K562 (cell line): ENCODE results near the gene GRM5.

Experiments
- GATAD2B ChIP-seq: fragments of 450-650 bp; IDR thresholded peaks from 2 replicates; pipeline ENCODE4 v1.6.1; 2017; ENCODE audit warnings: mild to moderate bottlenecking, borderline replicate concordance
- PRMT5 ChIP-seq: sonication (generic); formaldehyde crosslinking; IDR thresholded peaks from 2 replicates; pipeline ENCODE4 v1.5.0; 2020; ENCODE audit warnings: missing genetic modification reagents
- YY1 ChIP-seq, 3 experiments: IDR thresholded peaks; 2 replicates each; pipeline ENCODE4 v1.6.1; 2011; ENCODE audit warnings: low read length in 2 of 3, mild to moderate bottlenecking in 2 of 3, moderate library complexity in 2 of 3, borderline replicate concordance in 1 of 3, control low read depth in 1 of 3, low read depth in 1 of 3; ENCODE audit not compliant: insufficient read depth in 3 of 3, insufficient replicate concordance in 2 of 3, control insufficient read depth in 1 of 3, insufficient read length in 1 of 3; ENCODE audit errors: extremely low read depth in 1 of 3
- ZBTB17 ChIP-seq: fragments of 450-650 bp; formaldehyde crosslinking; IDR thresholded peaks from 2 replicates; pipeline ENCODE4 v1.4.0; 2020; ENCODE audit warnings: mild to moderate bottlenecking

DNA sequence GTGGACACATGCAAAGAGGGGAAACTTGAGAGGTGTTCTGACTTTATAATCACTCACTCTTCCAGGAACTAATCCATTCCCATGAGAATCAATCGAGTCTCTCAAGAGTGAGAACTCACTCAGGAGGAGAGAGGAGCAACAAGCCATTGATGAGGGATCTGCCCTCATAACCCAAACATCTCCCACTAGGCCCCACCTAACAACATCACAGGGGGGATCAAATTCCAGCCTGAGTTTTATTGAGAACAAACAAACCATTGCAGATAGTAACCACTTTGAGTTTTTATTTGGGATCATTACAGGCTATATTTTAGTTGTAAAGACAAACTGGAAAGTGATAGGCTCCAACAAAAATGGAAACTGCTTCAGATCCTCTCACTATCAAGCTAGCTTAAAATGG, 399.4 kb downstream of the GRM5 start:
- TF ChIP-seq PRMT5 (CRISPR knock-in tag) (no peak), GATAD2B (no peak), YY1 (IDR thresholded peaks at IDR 0.05; ENCODE audit: borderline replicate concordance in 1 of 3, control insufficient read depth in 1 of 3, extremely low read depth in 1 of 3, insufficient read depth in 3 of 3, insufficient read length in 1 of 3, insufficient replicate concordance in 2 of 3, low read depth in 1 of 3, low read length in 2 of 3) (no peak), ZBTB17 (no peak)
